GM18907 (cell line): ENCODE results near the gene ACTR3.
A peak's percentile ranks its signal among the peaks of the same experiment; 100 is the strongest.

Experiments used
- ATAC-seq: cut with Tn5 transposase; IDR thresholded peaks from one replicate; pipeline ENCODE4 v1.9.1; 2021; ENCODE audit warnings: mild to moderate bottlenecking, moderate library complexity; ENCODE audit not compliant: unreplicated experiment

ACTR3 gene

DNA sequence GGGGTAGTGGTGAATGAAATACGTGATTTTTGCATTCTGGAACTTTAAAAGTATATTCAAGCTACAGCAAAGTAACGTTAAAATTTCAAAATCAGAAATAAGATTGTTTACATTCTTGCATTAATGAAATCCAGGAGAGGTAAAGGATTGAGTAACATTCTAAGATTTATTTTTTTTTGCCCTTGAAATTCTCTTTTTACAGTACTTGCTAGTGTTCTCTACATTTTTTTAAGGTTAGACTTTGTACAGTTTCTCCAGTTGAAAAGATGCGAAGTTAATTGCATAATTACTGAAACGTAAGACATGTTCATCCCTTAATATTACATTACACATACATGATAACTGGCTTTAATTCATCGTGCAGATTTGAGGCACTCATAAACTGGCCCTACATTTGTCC is 74.5 kb downstream of the ACTR3 start:
- ATAC-seq = no peak

DNA sequence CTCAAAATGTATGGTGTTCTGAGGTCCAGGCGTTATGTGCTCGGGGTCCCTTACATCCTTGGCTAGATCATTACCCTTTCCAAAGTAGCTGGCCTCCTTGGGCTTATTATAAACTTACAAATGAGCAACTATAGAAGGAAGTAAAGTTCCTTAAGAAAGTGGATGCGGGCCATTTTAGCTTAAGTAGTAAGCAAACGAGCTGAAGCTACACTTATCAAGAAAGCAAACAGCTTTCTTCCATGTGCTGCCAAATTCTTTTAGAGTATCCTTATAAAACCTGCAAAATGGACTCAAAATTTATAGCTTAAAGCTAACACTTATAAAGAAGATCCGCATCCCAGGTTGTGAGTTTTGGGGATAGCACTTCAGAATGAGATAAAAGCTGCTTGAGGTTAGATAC is 75.3 kb downstream of the ACTR3 start:
- ATAC-seq = peak; percentile 9

DNA sequence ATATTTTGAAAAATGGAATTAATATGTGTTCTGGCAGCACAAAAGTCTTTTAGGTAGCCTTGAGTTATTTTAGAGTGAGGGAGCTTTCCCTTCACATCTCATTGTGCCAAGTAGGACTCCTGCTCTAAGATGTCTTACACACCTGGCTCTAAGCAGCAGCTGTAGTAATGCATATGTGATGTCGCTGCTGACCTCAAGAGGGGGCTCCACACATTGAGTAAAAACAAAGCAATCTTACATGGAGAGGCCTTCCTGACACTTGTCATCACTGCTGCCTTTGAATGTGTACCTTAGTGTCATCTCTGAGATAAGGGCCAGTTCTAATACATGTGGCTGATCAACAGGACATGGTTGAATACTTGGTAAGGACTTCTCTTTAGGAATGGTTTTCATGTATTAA is 75.8 kb downstream of the ACTR3 start:
- peak; percentile 87 for ATAC-seq

DNA sequence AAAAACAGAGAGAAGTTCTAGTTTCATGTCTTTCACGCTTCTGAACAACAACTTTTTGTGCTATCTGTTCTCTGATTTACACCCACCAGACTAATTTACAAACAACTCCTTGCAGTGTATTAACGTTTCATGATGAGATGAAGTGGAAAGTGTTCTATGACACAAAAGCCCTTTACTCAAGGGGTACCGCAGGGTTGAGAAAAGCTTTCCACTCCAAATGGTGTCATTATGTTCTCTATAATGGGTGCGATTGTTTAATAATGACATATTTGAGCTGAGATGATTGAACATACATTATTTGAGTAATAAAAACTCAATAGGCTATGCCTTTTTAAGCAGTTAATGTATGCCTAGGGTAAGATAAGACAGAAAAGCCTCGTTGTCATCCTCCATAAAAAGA is 76.3 kb downstream of the ACTR3 start:
- ATAC-seq = no peak

DNA sequence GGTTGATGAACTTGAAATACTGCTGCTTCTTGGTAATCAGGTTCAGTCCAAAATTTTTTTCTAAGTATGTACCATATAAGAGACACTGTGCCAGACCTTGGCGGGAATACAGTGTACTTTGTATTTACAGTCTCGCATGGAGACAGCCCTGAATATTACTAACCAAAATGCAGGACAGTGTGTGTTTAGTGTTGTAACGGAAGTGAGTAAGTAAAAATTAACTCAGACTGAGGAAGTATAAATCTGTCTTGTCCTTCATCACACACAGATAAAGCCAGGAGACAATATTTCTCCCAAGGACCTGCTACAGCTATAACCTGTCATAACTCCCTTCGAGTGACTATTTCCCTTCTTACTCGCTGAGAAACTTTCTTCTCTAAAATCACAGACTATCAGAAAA is 76.9 kb downstream of the ACTR3 start:
- peak; percentile 80 for ATAC-seq

DNA sequence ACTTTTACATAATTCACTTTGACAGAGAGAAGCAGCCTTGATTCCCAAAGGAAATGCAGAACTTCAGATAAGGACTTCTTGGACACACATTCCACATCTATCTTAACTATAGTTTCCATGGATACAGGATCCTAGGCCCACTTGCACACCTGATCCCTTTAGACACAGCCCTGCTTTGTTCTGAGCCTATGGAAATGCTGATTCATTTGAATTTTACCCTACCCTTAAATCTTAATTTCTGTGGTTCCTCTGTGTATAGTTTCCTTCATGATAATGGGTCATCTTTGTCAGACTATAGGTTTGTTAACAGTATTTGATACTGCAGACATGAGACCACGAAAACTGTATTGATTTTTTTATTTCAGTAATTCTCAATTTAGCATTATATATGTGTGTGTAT is 77.4 kb downstream of the ACTR3 start:
- peak; percentile 12 for ATAC-seq

DNA sequence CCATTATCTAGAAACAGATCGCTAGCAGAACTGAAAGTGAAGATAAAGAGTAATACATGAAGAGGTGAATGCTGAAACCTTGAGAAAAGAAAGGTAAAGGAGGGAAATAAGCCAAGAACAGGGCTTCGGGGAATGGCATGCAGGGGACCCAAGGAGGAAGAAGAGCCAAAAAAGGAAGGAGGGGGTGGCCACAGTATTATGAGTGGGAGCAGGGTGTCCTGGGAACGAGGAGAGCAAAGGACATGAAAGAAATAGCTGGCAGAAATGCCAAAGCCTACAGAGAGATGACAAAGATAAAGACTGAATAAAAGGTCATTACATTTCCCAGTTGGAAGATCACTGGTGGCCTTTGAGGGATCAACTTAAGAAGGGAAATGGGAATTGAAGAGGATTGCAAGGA is 82.9 kb downstream of the ACTR3 start:
- ATAC-seq = no peak

DNA sequence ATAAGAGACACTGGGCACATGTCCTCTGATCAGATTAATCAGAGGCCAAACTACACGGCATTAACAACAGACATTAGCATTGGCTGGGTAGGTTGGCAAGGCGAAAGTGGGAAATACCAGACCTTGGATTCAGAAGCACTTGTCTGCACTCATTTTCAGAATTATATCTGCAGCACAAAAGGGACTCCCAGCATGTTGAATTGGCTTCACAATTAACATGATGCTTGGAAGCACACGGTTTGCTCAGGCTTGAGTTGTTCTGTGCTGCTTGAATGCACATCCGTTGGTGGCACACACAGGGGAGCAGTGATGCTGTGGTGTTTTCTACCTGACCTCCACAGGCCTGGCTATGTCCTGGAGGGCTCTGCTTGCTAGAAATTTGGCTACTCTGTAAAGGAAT is 83.9 kb downstream of the ACTR3 start:
- ATAC-seq = no peak

DNA sequence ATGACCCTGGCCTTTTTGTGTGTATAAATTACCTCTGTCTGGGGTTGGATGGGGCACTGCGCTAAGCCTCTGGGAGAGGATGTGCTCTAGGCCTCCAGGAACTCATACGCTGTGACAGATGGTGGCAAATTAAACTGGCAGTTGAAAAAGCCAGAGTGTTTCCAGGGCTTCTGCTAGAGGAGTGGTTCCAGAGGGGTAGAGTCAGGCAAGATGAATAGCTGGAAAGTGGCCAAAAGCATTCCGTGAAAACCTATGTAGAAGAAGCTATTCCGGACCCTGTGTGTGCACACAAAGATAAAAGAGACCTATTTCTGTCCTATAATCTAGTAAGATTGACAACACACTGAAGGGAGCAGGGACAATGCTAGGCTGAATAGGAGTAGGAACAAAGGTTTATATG is 84.8 kb downstream of the ACTR3 start:
- no peak for ATAC-seq

DNA sequence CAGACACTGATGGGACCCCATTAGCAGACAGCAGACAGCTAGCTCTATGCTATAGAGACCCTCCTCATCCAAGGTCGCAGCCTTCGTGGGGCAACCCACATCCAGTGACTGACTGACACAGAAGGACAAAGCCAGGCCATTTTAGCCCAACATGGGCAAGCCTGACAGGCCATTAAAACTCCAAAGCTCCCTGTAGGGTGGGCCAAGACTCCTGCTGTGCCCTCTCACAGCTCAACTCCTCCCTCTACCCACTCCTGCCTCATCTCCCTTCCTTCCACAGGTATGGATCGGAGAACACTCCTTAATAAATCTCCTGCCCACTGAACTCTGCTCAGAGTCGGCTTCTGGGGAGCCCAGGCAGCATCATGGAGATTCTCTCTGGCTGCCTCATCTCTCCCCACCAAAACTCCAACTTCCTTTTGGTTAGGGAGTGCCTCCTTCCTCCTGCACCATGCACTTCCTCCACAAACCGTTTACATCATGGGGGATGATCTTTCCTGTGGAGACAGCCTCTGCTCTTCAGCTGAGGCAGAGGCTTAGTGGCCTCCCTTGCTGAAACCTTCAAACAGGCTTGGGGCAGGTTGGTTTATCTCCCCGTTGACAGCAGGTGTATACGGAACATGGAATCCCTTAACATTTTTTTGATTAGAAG is 86.5 kb downstream of the ACTR3 start:
- ATAC-seq = no peak

DNA sequence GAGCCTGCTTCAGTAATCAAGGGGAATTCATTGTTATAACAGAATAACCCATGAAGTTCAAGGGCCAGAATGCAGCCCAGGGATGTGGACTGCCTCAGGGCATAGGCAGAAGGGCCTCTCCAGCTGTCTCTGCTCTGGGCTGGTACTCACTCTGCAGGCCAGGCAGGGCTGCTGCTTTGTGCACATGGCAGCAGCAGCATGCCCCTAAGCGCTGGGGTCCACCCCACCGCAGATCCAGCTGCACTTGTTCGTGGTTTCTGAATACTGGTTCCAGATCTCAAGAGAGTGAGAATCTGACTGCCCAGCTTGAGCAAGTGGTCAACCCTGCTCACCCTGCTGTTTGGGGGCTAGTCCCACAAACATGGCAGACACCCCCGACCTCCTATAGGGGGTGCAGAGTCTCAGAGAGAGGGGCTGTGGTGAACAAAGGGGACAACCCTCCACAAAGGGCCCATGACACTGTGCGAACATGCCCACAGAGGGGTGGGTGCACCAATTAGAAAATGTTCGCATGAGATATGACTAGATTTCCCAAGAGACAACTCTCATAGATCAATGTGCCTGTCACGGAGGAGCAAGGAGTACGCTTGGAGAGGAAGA is 87.3 kb downstream of the ACTR3 start:
- ATAC-seq = no peak

DNA sequence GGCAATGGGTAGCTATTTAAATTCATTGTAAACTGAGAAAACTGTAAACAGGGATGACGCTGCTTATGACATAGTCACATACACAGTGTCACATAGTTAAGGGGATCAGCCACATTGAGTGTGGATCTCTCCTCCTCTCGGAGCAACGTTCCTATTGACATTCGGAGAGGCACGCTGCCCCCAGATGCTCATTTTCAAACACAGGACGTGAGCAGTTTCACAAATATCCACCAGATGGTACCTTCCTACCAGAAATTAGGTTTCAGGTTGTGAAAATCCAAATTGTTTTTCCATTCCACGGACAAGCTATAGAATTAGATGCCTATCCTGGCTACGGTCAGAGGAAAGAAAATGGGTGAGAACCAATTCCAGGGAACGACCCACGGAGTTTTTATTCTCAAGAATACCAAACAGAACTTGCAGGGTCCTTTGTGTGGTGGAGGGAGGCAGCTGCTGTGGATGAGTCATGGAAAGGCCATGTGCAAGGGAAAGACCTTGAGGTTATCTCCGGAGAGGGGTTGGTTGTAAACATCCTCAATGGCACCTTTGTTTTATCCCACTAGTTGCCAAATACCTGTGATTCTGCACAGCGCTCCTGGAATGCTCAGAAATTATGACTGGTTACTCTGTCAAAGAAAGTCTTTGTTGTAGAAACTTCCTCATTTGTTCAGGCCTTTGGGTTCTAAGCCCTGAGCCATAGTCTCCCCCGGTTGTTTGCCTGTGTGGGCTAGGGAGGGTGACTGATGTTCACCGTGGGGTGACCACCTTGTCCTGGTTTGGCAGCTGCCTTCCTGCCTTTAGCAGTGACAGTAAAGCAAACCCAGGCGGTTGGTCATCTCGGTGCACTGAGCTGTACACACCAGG is 88.0 kb downstream of the ACTR3 start:
- ATAC-seq = no peak

DNA sequence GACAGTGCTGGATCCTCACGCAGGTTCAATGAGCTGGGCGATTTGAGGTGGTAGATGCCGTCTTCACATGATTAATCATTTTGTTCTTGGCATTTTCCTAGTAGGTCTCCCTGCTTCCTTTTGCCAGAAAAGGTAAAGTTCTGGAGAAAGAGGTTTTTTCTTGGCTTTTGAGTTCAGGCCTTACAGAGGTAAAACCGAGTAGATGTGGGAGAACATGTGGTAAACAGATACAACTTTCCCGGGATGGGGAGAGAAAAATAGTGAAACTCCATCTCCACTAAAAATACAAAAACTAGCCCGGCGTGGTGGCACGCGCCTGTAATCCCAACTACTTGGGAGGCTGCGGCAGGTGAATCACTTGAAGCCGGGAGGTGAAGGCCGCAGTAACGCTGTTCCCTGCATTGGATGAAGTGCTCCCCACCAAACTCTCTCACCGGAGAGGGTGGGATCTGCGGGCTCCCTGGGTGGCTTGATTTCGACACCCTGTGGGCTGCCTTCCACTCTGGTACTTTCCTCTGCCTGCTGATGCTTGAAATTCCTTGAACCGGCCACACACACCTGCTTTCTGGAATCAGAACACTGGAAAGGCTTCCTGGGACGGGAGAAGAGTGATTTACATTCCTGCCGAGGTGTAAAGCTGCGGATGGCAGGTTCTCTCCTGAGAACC is 88.8 kb downstream of the ACTR3 start:
- no peak for ATAC-seq

DNA sequence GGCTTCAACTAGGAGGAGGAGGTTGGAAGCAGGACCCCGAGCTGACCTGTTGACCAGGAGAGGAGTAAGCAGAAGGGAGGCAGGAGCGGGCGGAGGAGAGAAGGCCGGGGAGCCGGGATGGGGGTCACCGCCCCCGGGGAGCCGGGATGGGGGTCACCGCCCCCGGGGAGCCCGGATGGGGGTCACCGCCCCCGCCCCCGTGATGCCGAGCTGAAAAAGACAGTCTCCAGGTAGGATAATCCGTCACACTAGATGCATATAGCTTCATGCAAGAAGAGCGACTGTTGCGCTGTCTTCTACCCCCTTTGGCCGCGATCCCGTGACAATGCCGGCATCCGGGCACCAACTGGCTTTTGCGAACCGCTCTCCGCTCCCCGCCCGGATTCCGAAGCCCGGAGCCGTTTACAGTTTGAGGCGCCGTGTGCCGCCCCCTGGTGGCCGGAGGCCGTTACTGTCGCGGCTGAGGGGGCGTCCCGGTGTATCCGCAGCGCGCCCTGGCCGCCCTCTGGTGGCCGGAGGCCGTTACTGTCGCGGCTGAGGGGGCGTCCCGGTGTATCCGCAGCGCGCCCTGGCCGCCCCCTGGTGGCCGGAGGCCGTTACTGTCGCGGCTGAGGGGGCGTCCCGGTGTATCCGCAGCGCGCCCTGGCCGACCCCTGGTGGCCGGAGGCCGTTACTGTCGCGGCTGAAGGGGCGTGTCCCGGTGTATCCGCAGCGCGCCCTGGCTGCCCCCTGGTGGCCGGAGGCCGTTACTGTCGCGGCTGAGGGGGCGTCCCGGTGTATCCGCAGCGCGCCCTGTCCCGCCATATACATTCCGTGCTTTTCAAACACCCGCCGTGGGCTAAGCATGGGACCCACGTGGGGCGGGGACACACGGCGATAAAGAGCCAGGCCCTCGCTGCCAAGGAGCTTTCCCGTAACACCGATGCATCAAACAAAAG is 89.6 kb downstream of the ACTR3 start:
- no peak for ATAC-seq

DNA sequence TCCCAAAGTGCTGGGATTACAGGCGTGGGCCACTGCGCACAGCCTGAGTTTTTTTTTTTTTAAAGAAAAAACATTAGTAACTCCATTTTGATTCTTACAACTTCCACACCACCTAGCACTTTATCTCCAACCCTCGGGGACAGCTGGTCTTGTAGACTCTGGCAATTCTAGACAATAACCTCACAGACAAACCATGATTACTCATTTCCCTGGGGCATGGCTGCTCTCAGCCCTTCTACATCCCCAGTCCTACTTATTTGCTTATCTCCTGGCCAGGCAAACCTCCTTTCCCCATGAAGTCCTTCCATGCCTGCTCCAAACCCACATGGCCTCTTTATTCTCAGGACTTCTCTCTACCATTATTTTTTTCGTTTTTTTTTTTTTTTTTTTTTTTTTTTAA is 91.1 kb downstream of the ACTR3 start:
- ATAC-seq = no peak

DNA sequence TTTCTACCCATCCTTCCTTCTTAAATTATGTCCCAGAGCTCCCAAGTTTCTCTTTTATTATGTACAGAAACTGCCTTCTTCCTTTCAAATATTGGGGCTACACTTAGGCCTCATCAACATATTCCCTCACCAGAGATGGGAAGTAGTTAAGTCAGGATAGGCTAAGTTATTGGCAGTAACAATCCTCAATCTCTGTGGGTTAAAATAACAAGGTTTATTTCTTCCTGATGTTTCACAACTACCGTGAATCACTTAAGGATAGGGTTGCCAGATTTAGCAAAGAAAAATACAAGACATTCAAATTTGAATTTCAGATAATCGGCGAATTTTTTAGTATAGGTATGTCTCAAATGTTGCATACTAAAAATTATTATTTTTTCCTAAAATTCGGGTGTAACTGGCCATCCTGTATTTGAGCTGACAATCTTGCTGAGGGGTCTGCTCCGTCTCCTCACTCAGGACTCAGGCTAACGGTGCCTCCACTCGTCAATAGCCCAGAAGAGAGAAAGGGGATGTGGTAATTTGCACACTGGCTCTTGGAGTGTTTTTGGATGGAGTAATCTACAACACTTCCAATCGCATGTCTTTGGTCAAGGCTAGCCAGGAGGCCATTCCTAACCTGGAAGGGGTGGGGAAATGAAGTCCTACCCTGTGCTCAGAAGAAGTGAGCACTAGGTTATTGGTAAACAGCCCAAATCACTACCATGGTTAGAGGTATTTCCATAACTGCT is 91.7 kb downstream of the ACTR3 start:
- ATAC-seq = no peak

DNA sequence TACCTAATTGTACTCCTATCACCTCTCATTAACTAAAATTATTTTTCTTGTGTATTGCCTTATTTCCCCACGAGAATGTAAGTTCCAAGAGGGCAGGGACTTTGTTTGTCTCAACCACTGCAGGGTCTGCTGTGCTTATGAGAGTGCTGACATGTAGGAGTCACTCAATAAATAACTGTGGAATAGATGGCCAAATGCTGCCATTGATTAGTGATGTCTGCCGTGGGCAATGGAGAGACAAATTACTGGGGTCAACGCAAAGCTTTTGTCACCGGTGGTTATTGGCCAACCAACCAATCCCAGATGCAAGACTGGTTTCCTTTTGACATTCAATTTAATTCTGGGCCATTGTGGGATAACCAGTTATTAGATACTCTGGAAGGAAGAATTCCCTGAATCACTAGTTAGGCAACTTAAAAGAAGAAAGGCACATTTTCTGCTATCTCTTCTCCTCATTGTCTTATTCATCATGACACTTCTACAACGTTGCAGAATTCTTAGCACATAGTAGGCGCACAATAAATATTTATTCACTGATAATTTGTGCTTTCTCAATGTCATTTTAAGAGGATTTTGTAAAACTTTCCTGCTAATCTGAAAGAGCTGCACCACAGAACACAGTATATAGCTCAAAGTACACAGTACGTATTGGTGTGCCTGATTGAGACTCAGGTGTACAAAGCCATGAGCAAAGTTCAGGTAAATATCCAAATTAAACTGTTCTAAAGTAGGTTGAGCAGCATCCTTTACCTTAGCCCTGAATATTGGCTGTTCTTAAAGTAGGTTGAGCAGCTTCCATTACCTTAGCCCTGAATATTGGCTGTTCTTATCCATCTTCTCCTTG is 95.9 kb downstream of the ACTR3 start:
- no peak for ATAC-seq

DNA sequence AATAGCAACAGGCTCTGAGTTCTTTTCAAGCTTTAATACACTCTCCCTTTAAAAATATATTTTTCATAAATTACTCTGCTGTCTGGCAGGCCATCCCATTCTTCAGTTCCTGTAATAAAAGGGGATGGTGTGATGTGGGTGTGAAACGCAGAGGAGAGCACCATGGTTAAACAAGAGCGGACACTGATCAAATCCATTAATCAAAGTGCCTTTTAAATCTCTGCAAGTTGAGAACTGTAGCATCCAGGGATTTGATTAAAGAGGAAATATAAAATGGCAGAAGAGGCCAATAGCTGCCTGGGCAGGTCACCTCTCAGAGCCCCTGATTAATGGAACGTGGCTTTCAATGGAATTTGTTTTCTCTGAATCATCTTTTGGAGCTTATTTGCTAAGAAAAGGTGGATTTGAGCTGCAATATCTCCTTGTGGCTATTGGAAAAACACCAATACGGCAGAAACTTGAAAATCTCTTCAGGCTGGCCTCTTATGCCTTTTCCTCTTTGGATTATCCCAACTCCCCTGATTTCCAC is 96.9 kb downstream of the ACTR3 start:
- no peak for ATAC-seq

DNA sequence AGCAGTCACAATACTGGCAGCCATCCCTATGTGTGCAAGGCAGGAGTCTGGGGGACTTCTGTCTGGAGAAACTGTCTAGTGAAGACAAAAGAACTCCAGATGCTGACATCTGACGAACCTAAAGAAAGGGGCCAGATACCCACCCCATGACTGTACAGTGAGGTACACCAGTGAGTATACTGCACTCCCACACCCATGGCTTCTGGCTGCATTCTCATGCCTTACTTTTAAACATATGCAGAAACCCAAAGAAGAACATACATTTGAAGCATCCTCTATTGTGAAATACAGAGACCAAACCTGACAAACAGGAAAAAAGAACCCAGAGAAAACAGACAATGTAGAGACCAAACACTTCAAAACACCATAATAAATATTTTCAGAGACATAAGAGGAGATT is 102.2 kb downstream of the ACTR3 start:
- no peak for ATAC-seq
